Upper lobe of right lung (tissue), 1 donor: ENCODE data around the gene PRKCA. TPM values are rescaled to one million over a fixed set of nuclear protein-coding genes. Genes with fewer than 3 reads are reported as not detected.
"Not testable (repeated sequence)": the region's sequence is repeated elsewhere in the genome, so short reads cannot be mapped to it uniquely, and the experiment has no call there.

Experiments
- ATAC-seq: fragments of 200-7000 bp; cut with Tn5 transposase; one replicate; pipeline ENCODE4 v1.9.1; 2020; ENCODE audit warnings: mild to moderate bottlenecking, moderate library complexity
- DNase-seq: peaks from one replicate; pipeline ENCODE4 v3.0.0-alpha.2; 2020
- H3K27ac ChIP-seq: fragments of 200-600 bp; one replicate; pipeline ENCODE4 v1.8.0; 2022
- H3K27me3 ChIP-seq: fragments of 200-600 bp; one replicate; pipeline ENCODE4 v1.8.0; 2022; ENCODE audit warnings: mild to moderate bottlenecking
- H3K36me3 ChIP-seq: fragments of 200-600 bp; one replicate; pipeline ENCODE4 v1.8.0; 2022
- H3K4me1 ChIP-seq: fragments of 200-600 bp; one replicate; pipeline ENCODE4 v1.8.0; 2022
- H3K4me3 ChIP-seq: fragments of 200-600 bp; one replicate; pipeline ENCODE4 v1.8.0; 2022; ENCODE audit warnings: mild to moderate bottlenecking
- H3K9me3 ChIP-seq: fragments of 200-600 bp; one replicate; pipeline ENCODE4 v1.8.0; 2022
- CTCF ChIP-seq: fragments of 200-600 bp; IDR thresholded peaks from one replicate; pipeline ENCODE4 v1.8.0; 2022; ENCODE audit warnings: antibody characterized with exemption
- intact Hi-C: fragments of 100-400 bp; cut with DNase I; formaldehyde crosslinking; loops from one replicate; pipeline ENCODE4 v1.11.0; 2022
- total RNA-seq: library from RNA; stranded (reverse); fragmentation: NEBNext Ultra II Directional; extraction: Animal tissue kit (Norgen Biotek cat#: 25700); gene quantifications from one replicate; pipeline ENCODE4 v1.2.1, GENCODE V29; 2021
- donor health status: DM: no; HTN: yes; CAD: no; lungs with severe emphysema.

Gene PRKCA
- total RNA-seq, 1 donor from 2014 or later, result 43.4 TPM

GRCh38 chr17:66338937-66339336, 36.5 kb downstream of the PRKCA start:
- no peak for DNase-seq
- Histone ChIP-seq H3K9me3 (no peaks in the 10 kb centered on the region), H3K36me3 (no peaks in the 10 kb centered on the region), H3K4me3 (no peak overlapping the region), H3K27ac (no peak overlapping the region), H3K4me1 (peaks cover 15% of the 10 kb centered on the region), H3K27me3 (no peaks in the 10 kb centered on the region)
- intact Hi-C loops, result no loop called here
- TF ChIP-seq CTCF, result no peak
- ATAC-seq, result no peak

GRCh38 chr17:66339561-66339960, 37.1 kb downstream of the PRKCA start:
- H3K27me3 ChIP-seq, result no peaks in the 10 kb centered on the region
- H3K4me3 ChIP-seq, result no peak overlapping the region
- H3K4me1 ChIP-seq, result peaks cover 15% of the 10 kb centered on the region
- H3K27ac ChIP-seq, result no peak overlapping the region
- intact Hi-C loops, result no loop called here
- DNase-seq (no peak), ATAC-seq (no peak)
- no peaks in the 10 kb centered on the region for H3K9me3 ChIP-seq
- H3K36me3 ChIP-seq, result no peaks in the 10 kb centered on the region
- no peak for TF ChIP-seq CTCF

DNA sequence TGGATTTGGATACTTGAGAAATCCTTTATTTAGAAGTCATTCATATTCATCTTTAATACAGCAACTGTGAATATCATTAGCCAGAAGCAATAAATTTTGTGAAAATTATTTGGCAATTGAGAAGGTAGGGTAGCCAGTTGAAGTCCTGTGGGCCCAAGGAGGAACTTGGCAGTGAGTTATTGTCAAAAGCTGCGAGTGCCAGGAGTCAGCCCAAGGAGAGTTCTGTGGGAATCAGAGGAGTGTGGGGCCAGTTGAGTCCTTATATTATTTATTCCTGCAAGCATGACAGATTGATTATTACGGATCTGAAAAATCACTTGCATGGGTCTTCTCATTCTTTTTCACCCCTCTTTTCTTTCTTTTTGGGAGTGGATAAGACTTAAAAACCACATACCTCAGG, 38.3 kb downstream of the PRKCA start:
- ATAC-seq, result no peak
- no peak overlapping the region for H3K27ac ChIP-seq
- no peaks in the 10 kb centered on the region for H3K36me3 ChIP-seq
- H3K4me1 ChIP-seq, result peaks cover 15% of the 10 kb centered on the region
- H3K9me3 ChIP-seq, result no peaks in the 10 kb centered on the region
- TF ChIP-seq CTCF, result no peak
- intact Hi-C loops, result no loop called here
- H3K4me3 ChIP-seq, result no peak overlapping the region
- no peaks in the 10 kb centered on the region for H3K27me3 ChIP-seq
- no peak for DNase-seq

DNA sequence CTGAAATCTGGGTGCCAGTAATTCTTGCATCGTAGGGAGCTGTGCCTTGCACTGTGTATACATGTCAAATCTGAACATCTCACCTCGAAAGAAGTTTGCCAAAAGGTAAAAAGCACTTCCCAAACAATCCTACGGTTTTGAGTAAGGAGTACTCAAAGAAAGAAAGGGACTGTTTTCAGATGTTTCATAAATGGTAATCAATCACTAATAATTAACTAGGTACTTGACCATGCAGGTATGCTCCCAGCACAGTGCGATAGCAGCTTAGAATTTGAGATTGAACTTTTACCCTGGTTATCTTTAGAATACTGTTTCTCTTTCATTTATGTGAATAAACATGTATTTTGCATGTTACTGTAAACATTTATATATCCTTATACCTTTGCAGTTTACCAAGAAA, 39.0 kb downstream of the PRKCA start:
- Histone ChIP-seq H3K27me3 (no peaks in the 10 kb centered on the region), H3K4me3 (no peak overlapping the region), H3K36me3 (no peaks in the 10 kb centered on the region), H3K9me3 (no peaks in the 10 kb centered on the region), H3K4me1 (peaks cover 15% of the 10 kb centered on the region), H3K27ac (no peak overlapping the region)
- no peak for TF ChIP-seq CTCF
- intact Hi-C loops, result no loop called here
- ATAC-seq, result no peak
- no peak for DNase-seq

DNA sequence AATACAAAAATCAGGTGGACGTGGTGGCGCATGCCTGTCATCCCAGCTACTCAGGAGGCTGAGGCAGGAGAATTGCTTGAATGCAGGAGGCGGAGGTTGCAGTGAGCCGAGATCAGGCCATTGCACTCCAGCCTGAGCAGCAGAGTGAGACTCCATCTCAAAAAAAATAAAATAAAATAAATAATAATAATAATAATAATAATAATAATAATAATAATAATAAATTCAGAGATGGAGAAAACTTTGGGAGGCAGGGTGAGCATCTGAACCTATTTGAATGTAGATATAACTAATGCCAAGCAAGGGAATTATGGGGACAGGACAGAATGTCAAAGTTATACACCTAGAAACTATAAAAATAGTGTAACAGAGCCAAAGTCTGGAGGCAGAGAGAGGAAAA, 39.9 kb downstream of the PRKCA start:
- H3K9me3 ChIP-seq, H3K27ac ChIP-seq, H3K36me3 ChIP-seq, DNase-seq, ATAC-seq, intact Hi-C loops, H3K27me3 ChIP-seq, H3K4me3 ChIP-seq: not testable (repeated sequence)
- peaks cover 15% of the 10 kb centered on the region for H3K4me1 ChIP-seq

DNA sequence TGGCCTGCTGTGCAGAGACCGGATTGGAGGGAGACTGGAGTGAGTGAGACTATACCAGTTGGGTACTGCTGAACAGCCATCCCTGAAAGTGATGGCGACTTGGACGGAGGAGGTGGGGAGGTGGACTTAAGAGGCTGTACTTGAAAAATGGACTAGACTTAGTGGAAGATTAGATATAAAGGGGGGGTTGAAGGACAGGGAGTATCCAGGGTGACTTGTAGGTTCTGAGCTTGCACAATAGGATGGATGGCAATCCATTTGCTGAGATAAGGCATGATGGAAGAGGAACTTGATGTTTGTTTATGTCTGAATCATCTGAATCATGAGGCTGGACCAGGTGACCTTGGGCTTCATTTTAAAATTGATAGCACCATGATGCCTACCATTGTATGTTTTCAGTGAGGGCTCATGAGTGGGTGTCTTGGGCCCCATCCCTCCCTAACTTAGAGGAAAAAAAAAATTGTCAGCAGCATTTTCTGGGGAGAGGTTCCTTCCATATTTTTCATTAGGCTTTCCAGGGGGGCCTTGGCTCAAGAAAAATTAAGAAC, 41.2 kb downstream of the PRKCA start:
- H3K4me3 ChIP-seq, result no peak overlapping the region
- no peaks in the 10 kb centered on the region for H3K36me3 ChIP-seq
- DNase-seq (no peak), ATAC-seq (no peak)
- H3K9me3 ChIP-seq, result no peaks in the 10 kb centered on the region
- intact Hi-C loops, result no loop called here
- peaks cover 10% of the 10 kb centered on the region for H3K4me1 ChIP-seq
- no peak for TF ChIP-seq CTCF
- no peaks in the 10 kb centered on the region for H3K27me3 ChIP-seq
- no peak overlapping the region for H3K27ac ChIP-seq
